Hepatocyte (in vitro differentiated cells): ENCODE data around the gene PIWIL4.

ENCODE experiments used
- CTCF ChIP-seq: fragments of 200-600 bp; sonication (generic); IDR thresholded peaks from 2 replicates; pipeline ENCODE4 v1.5.1; 2016; ENCODE audit warnings: antibody characterized with exemption, mild to moderate bottlenecking; ENCODE audit not compliant: poor library complexity
- EZH2phosphoT487 ChIP-seq: fragments of 200-600 bp; sonication (generic); IDR thresholded peaks from one replicate; pipeline ENCODE4 v1.6.1; 2018; ENCODE audit warnings: antibody characterized with exemption, mild to moderate bottlenecking, low read depth, moderate library complexity; ENCODE audit not compliant: unreplicated experiment, severe bottlenecking

- no peak for TF ChIP-seq CTCF
- no peak for TF ChIP-seq EZH2phosphoT487
These were observed 95.1 kb downstream of the PIWIL4 start for GRCh38 chr11:94662065-94662779.
